Measurements from ENCODE around the gene ANXA2R. TPM values are rescaled to one million over a fixed set of nuclear protein-coding genes. Genes with fewer than 3 reads are reported as not detected.
A peak's percentile ranks its signal among the peaks of the same experiment; 100 is the strongest.

Gene ANXA2R
- total RNA-seq, 1 donor from 2014 or later, result 0.34 TPM

- Mint-ChIP-seq H3K27me3 (peaks cover 94% of the 10 kb centered on the region), H3K4me1 (ENCODE audit: unreplicated experiment) (peaks cover 19% of the 10 kb centered on the region), H3K27ac (no peak overlapping the region), H3K36me3 (no peaks in the 10 kb centered on the region), H3K9me3 (no peaks in the 10 kb centered on the region), H3K4me3 (peak overlapping the region; percentile 66)
- no peak for TF ChIP-seq CTCF (conservative IDR thresholded peaks at IDR 0.05)
- DNase-seq (ENCODE audit: extremely low spot score, unreplicated experiment), result no peak
These were observed 3.1 kb downstream of the ANXA2R start for GRCh38 chr5:43036856-43037635.

DNA sequence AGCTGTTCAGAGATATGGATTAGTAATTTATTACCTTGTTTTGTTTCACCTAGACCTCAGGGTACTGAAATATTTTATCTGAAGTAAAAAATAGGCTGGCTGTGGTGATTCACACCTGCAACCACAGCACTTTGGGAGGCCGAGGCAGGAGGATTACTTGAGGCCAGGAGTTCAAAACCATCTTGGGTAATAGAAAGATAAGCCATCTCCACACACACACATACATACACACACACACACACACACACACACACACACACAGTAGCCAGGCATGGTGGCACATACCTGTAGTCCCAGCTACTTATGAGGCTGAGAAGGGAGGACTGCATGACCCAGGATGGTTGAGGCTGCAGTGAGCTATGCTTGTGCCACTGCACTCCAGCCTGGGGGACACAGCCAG, 3.7 kb downstream of the ANXA2R start:
- Mint-ChIP-seq H3K9me3 (no peaks in the 10 kb centered on the region), H3K27me3 (peaks cover 89% of the 10 kb centered on the region), H3K27ac (no peak overlapping the region), H3K36me3 (no peaks in the 10 kb centered on the region), H3K4me1 (ENCODE audit: unreplicated experiment) (peaks cover 19% of the 10 kb centered on the region), H3K4me3 (no peak overlapping the region)
- TF ChIP-seq CTCF (conservative IDR thresholded peaks at IDR 0.05), result no peak
- no peak for DNase-seq (ENCODE audit: extremely low spot score, unreplicated experiment)

DNA sequence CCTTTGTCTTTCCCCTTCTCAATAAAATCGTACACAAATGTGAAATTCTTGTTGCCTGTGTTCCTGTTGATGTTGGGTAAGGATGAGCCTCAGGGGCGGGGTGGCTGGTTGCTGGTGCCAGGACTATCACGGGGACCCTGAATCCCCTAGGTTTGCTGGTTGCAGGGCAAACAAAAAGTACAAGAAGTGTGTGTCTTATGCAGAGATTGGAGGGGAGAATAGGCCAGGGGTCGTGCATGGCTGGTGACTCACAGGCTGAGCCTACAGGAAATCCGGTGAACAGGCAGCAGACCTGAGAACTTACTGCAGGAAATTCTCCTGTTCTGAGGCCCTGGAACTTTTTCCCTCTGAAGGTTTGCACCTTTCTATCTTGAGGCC, 5.5 kb downstream of the ANXA2R start:
- Mint-ChIP-seq H3K27me3 (peaks cover 80% of the 10 kb centered on the region), H3K9me3 (no peaks in the 10 kb centered on the region), H3K36me3 (no peaks in the 10 kb centered on the region), H3K4me1 (ENCODE audit: unreplicated experiment) (peaks cover 9% of the 10 kb centered on the region), H3K4me3 (no peak overlapping the region), H3K27ac (no peak overlapping the region)
- no peak for DNase-seq (ENCODE audit: extremely low spot score, unreplicated experiment)
- TF ChIP-seq CTCF (conservative IDR thresholded peaks at IDR 0.05), result no peak

- peaks cover 75% of the 10 kb centered on the region for H3K27me3 Mint-ChIP-seq
- no peak for DNase-seq (ENCODE audit: extremely low spot score, unreplicated experiment)
- H3K27ac Mint-ChIP-seq, result no peak overlapping the region
These were observed 6.1 kb downstream of the ANXA2R start for GRCh38 chr5:43033841-43034590.

More at GRCh38 chr5:43033841-43034590, 6.1 kb downstream of the ANXA2R start:
- H3K4me3 Mint-ChIP-seq, result no peak overlapping the region
- TF ChIP-seq CTCF (conservative IDR thresholded peaks at IDR 0.05), result no peak
- no peaks in the 10 kb centered on the region for H3K9me3 Mint-ChIP-seq
- no peaks in the 10 kb centered on the region for H3K36me3 Mint-ChIP-seq
- H3K4me1 Mint-ChIP-seq (ENCODE audit: unreplicated experiment), result peaks cover 6% of the 10 kb centered on the region

Measured in type B pancreatic cell (in vitro differentiated cells).